Loucy (cell line): ENCODE results near the gene LRRC46.
A peak's percentile ranks its signal among the peaks of the same experiment; 100 is the strongest.

Experiments
- H2AFZ ChIP-seq: fragments of 200-600 bp; sonication (generic); 2 replicates; pipeline ENCODE4 v1.6.0; 2016; ENCODE audit warnings: antibody characterized with exemption, mild to moderate bottlenecking, low read length, moderate library complexity
- H3F3A ChIP-seq: fragments of 200-600 bp; 2 replicates; pipeline ENCODE4 v1.6.0; 2016; ENCODE audit warnings: antibody characterized with exemption, low read depth, mild to moderate bottlenecking
- H3K27me3 ChIP-seq: fragments of 200-600 bp; sonication (generic); 2 replicates; pipeline ENCODE4 v1.6.1; 2014; ENCODE audit warnings: low read length, mild to moderate bottlenecking; ENCODE audit not compliant: insufficient read depth, poor library complexity, severe bottlenecking
- H3K36me3 ChIP-seq: fragments of 200-600 bp; sonication (generic); 2 replicates; pipeline ENCODE4 v1.6.1; 2016; ENCODE audit warnings: low read length; ENCODE audit not compliant: insufficient read depth
- H3K4me1 ChIP-seq: fragments of 200-600 bp; sonication (generic); 2 replicates; pipeline ENCODE4 v1.5.1; 2014; ENCODE audit warnings: low read length, mild to moderate bottlenecking; ENCODE audit not compliant: insufficient read depth, poor library complexity, severe bottlenecking
- H3K4me2 ChIP-seq: fragments of 200-600 bp; sonication (generic); 2 replicates; pipeline ENCODE4 v1.6.0; 2014; ENCODE audit warnings: antibody characterized with exemption, low read length, low read depth, mild to moderate bottlenecking; ENCODE audit not compliant: poor library complexity, severe bottlenecking
- H3K4me3 ChIP-seq: fragments of 200-600 bp; sonication (generic); 2 replicates; pipeline ENCODE4 v1.5.1; 2014; ENCODE audit warnings: low read length, mild to moderate bottlenecking, mixed read lengths; ENCODE audit not compliant: poor library complexity, severe bottlenecking
- H3K79me2 ChIP-seq: fragments of 200-600 bp; sonication (generic); 2 replicates; pipeline ENCODE4 v1.6.1; 2014; ENCODE audit warnings: low read length; ENCODE audit not compliant: insufficient read depth
- H3K9ac ChIP-seq: fragments of 200-600 bp; sonication (generic); 2 replicates; pipeline ENCODE4 v1.6.0; 2014; ENCODE audit warnings: mild to moderate bottlenecking, low read depth, low read length, moderate library complexity; ENCODE audit not compliant: poor library complexity, severe bottlenecking
- H3K9me2 ChIP-seq: fragments of 200-600 bp; sonication (generic); replicated peaks from 2 replicates; pipeline ENCODE4 v1.6.1; 2016; ENCODE audit warnings: low read depth, low read length, mixed read lengths
- H3K9me3 ChIP-seq: fragments of 200-600 bp; sonication (generic); 2 replicates; pipeline ENCODE4 v1.6.1; 2014; ENCODE audit warnings: mild to moderate bottlenecking, antibody characterized with exemption, low read length, low read depth; ENCODE audit not compliant: insufficient read depth
- H4K20me1 ChIP-seq: fragments of 200-600 bp; sonication (generic); 2 replicates; pipeline ENCODE4 v1.6.0; 2014; ENCODE audit warnings: antibody characterized with exemption, low read length, mild to moderate bottlenecking; ENCODE audit not compliant: insufficient read depth, poor library complexity, severe bottlenecking
- CTCF ChIP-seq: fragments of 200-600 bp; sonication (generic); conservative IDR thresholded peaks from 2 replicates; pipeline ENCODE4 v1.5.1; 2014; ENCODE audit warnings: mild to moderate bottlenecking, antibody characterized with exemption, low read length
- EZH2phosphoT487 ChIP-seq: fragments of 200-600 bp; IDR thresholded peaks from 2 replicates; pipeline ENCODE4 v1.6.1; 2018; ENCODE audit warnings: antibody characterized with exemption, mild to moderate bottlenecking, moderate library complexity, borderline replicate concordance

The LRRC46 gene

DNA sequence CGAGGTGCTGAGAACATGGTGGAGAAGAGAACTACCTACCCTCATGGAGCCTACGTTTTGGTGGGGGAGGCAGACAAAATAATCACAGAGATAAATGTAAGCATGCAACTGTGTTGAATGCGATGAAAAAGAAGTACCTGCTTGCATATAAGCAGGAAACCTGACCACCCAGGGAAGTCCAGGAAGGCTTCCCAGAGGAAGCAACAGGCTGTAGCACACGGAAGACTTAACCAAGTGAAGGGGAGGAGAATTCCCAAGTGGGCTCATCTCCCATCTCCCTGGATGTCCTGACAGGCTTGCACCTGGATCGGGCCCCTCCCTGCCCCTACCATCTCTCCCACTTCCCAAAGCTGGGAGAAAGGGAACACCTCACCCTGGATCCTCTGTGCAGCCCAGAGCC lies 7.6 kb downstream of the LRRC46 start:
- Histone ChIP-seq H3K27me3 (no peaks in the 10 kb centered on the region), H3K9ac (no peak overlapping the region), H3K9me2 (no peaks in the 10 kb centered on the region), H3K4me2 (peak overlapping the region; percentile 91), H3K4me1 (peaks cover 36% of the 10 kb centered on the region), H3K79me2 (peaks cover 19% of the 10 kb centered on the region), H2AFZ (no peak overlapping the region), H3K36me3 (no peaks in the 10 kb centered on the region), H4K20me1 (no peaks in the 10 kb centered on the region), H3K4me3 (peak overlapping the region; percentile 77), H3K9me3 (no peaks in the 10 kb centered on the region), H3F3A (no peaks in the 10 kb centered on the region)
- TF ChIP-seq EZH2phosphoT487 (no peak), CTCF (no peak)

- Histone ChIP-seq H3K36me3 (no peaks in the 10 kb centered on the region), H3K4me2 (peak overlapping the region; percentile 91), H3K79me2 (peaks cover 19% of the 10 kb centered on the region), H2AFZ (peak overlapping the region; percentile 85), H3K27me3 (no peaks in the 10 kb centered on the region), H3K4me1 (peaks cover 28% of the 10 kb centered on the region), H3K9me2 (no peaks in the 10 kb centered on the region), H3K4me3 (peak overlapping the region; percentile 77), H3F3A (no peaks in the 10 kb centered on the region), H3K9ac (peak overlapping the region; percentile 85), H3K9me3 (no peaks in the 10 kb centered on the region), H4K20me1 (no peaks in the 10 kb centered on the region)
- no peak for TF ChIP-seq EZH2phosphoT487
- no peak for TF ChIP-seq CTCF
Measured at GRCh38 chr17:47840001-47840741, 8.7 kb downstream of the LRRC46 start.

DNA sequence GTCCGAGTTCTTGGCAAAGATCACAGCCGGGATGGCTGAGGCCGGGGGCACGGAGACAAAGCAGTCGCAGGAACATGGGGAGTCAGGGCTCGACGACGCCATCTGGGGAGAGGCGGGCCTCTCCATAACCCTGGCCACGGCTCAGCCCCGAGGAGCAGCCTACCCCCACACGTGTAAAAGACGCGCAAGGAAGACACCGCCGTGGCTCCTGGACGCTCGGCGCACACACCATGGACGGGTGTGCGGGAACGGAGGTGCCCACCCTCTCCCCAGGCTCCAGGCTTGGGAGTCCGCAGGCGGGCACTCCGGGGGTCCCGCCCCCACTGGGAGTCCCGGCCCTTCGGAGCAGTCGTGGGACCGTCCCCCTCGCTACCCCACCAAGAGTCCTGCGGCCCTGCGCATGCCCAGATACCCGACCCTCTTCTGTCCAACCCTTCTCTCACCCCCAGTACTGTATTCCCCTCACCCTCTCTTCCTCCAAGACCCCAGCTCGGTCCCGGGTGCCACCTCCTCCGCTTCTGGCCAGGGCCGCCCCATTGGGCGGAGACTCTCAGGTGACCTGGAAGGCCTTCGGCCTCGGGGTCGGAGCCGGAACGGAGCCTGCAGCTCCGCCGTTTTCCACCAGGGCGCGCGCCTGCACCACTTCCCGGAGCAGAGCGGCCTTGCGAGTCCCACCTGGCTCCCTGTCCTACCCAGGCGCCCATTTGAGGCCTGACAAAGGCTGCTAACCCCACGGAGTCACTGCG lies 9.4 kb downstream of the LRRC46 start, which contains the start of gene SCRN2:
Gene SCRN2, minus strand, starts transcription at position 532 of the 746 bp plus-strand sequence. Its CDS starts 430 bp downstream, at position 102.
- Histone ChIP-seq H3K4me2 (peak within 1 kb of the TSS; percentile 91), H3K4me1 (peaks cover 26% of the 10 kb centered on the region), H3K79me2 (peaks cover 19% of the 10 kb centered on the region), H2AFZ (peak within 1 kb of the TSS; percentile 91), H4K20me1 (no peaks in the 10 kb centered on the region), H3K9ac (peak within 1 kb of the TSS; percentile 85), H3F3A (no peaks in the 10 kb centered on the region), H3K4me3 (peak within 1 kb of the TSS; percentile 77), H3K9me3 (no peaks in the 10 kb centered on the region), H3K9me2 (no peaks in the 10 kb centered on the region), H3K36me3 (no peaks in the 10 kb centered on the region), H3K27me3 (no peaks in the 10 kb centered on the region)
- TF ChIP-seq CTCF (peak; percentile 88), EZH2phosphoT487 (no peak)
